ENCODE measurements around the gene PLEKHH1.

DNA sequence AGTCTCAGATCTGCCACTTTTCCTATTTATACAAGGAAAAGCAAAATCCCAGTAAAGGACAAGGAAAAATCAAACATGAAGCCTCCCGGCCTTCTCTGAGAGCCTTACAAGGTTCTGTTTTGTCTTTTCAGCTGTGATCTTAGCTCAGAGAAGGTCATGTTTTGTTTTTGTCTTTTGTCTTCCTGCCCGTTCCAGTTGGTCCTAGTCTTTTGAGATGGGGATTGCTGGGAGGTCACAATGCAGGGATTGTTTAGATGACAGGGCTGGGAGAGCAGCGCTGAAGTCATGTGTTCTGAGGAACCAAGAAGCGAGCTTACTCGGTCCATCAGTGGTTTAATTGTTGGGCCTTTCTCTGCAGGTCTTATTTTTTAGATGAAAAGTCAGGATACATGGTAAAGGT lies 6.0 kb downstream of the PLEKHH1 start:
- TF ChIP-seq, protein P1, sequence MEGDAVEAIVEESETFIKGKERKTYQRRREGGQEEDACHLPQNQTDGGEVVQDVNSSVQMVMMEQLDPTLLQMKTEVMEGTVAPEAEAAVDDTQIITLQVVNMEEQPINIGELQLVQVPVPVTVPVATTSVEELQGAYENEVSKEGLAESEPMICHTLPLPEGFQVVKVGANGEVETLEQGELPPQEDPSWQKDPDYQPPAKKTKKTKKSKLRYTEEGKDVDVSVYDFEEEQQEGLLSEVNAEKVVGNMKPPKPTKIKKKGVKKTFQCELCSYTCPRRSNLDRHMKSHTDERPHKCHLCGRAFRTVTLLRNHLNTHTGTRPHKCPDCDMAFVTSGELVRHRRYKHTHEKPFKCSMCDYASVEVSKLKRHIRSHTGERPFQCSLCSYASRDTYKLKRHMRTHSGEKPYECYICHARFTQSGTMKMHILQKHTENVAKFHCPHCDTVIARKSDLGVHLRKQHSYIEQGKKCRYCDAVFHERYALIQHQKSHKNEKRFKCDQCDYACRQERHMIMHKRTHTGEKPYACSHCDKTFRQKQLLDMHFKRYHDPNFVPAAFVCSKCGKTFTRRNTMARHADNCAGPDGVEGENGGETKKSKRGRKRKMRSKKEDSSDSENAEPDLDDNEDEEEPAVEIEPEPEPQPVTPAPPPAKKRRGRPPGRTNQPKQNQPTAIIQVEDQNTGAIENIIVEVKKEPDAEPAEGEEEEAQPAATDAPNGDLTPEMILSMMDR (conservative IDR thresholded peaks at IDR 0.05) = no peak
- TF ChIP-seq ZFX (IDR thresholded peaks at IDR 0.05) = no peak
